GM04504 (cell line): Measurements from ENCODE around the gene CCNC.
"Not testable (repeated sequence)": the region's sequence is repeated elsewhere in the genome, so short reads cannot be mapped to it uniquely, and the experiment has no call there.

Source experiments
- DNase-seq: peaks from one replicate; pipeline ENCODE4 v3.0.0-alpha.2; 2012; ENCODE audit warnings: low read depth

Gene CCNC

GRCh38 chr6:99602520-99603420 is 34.3 kb upstream of the CCNC start:
- DNase-seq = no peak

DNA sequence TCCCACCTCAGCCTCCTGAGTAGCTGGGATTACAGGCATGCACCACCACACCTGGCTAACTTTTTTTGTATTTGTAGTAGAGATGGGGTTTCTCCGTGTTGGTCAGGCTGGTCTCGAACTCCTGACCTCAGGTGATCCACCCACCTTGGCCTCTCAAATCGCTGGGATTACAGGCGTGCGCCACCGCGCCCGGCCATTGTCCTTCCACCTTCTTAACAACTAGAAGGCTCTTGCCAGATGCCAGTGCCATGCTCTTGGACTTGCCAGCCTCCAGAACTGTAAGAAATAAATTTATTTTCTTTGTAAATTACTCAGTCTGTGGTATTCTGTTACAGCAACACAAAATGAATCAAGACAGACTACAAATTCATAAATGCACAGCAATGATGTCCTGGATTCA is 26.2 kb upstream of the CCNC start:
- not testable (repeated sequence) for DNase-seq

GRCh38 chr6:99592900-99593299 is 24.4 kb upstream of the CCNC start:
- peak; percentile 66 for DNase-seq

DNA sequence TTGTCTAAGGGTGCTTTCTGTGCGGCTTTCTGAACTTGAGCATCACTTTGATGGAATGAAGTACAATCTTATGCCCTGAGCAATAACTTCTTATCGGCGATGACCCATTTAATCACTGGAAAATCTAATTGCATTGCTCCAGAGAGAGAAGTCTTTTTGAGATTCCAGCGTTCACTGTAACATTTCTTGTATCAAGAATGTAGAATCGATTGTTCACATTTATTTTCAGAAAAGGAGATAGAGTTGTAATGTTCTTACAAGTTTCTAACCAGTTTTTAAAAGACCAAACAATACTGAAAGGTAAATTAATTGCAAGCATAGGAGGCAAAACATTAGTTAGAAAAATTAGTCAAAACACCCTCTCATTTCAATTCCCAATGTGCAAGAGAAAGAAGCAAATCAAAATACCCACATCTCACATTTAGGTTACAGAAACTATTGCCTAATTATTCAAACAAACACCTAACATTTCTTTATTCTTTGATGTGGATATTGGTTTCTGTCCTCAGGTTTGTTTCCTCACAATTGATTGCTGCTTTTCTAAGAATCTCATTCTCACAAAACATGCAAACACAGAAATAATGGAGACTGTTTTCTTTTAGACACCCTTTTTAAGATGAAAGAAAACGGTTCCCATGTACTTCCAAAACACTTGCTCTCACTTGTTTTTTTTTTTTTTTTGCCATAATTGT is 23.4 kb upstream of the CCNC start:
- DNase-seq = no peak

GRCh38 chr6:99590728-99591672 is 22.5 kb upstream of the CCNC start:
- DNase-seq = no peak

- no peak for DNase-seq
Observed at GRCh38 chr6:99589907-99590493, 21.5 kb upstream of the CCNC start.

- DNase-seq = no peak
Observed at GRCh38 chr6:99589290-99589672, 20.8 kb upstream of the CCNC start.

GRCh38 chr6:99588618-99589289 is 20.3 kb upstream of the CCNC start:
- DNase-seq = peak; percentile 55

GRCh38 chr6:99587792-99588191 is 19.3 kb upstream of the CCNC start:
- DNase-seq = no peak

DNA sequence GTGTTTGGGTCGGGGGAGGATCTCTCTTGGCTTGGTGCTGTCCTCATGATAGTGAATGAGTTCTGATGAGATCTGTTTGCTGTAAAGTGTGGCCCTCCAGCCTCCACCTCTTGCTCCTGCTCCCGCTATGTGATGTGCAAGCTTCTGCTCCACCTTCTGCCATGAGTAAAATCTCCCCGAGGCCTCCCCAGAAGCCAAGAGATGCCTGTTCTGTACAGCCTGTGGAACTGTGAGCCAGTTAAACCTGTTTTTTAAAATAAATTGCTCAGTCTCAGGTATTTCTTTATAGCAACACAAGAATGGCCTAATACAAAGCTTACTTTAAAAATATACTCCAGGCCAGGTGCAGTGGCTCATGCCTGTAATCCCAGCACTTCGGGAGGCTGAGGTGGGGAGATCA is 11.3 kb upstream of the CCNC start:
- no peak for DNase-seq

- no peak for DNase-seq
Observed at GRCh38 chr6:99575544-99576227, 7.2 kb upstream of the CCNC start.

DNA sequence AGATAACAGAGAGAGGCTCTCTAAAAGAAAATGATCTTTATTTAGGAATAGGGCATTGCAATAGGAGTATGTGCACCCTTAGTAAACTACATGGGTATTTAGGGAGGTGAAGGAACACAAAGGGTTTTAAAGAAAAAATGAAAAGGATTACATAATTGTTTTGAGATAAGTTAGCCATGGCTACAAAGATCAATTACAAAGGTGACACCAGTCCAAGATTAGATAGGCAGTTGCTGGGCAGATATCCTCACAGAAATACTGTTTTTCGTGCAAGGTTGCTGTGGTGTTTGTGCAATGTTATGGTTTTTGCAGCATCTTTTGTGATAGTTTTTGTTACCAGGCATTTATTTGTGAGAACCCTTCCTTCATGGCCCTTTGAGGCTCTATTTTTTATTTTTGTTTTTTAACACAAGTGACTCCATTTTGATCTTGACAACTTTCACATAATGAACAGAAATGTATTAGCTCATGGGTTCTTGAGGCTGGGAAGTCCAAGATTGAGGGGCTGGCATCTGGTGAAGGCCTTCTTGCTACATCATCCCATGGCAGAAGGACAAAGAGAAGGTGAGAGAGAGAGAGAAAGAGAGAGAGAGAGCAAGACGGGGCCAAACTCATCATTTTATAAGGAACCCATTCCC is 5.6 kb upstream of the CCNC start:
- no peak for DNase-seq

- DNase-seq = no peak
Observed at GRCh38 chr6:99563056-99563723, 5.3 kb downstream of the CCNC start.

DNA sequence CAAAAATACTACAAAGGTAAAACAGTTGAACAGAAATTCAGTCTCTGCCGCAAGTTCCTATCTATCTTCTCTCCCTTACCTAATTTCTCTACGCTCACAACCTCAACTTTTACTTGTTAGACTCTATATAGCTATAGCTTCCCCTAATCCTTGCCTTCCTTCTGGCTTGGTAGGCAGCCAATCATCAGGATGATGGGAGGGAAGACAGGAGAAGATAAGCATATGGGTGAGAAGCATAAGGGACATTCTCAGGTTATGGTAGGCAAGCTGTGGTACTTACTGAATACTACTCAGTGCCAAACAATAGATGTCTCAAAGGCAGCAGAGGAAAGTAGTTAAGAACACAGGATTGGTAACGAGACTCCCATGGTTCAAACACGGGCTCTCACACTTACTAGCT is 7.8 kb downstream of the CCNC start:
- no peak for DNase-seq

DNA sequence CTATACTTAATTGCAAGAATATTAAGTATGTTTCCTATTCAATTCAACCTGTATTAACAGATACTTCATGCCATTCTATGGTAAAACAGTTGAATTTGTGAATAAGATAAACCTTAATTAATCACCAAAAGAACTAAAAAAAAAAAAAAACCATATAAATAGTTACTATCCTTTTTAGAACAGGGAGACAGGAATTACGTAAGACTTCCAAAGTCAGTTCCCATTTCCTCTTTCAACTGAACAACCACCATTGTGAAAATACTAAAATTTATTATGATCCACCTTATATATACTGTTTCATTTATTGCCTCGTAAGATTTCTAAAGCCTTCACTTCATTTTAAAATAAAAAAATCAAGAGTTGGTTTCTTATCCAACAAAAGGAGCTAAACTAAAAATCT is 9.4 kb downstream of the CCNC start:
- DNase-seq = no peak

GRCh38 chr6:99553888-99554287 is 14.6 kb downstream of the CCNC start:
- DNase-seq = no peak

GRCh38 chr6:99550046-99550748 is 18.3 kb downstream of the CCNC start:
- no peak for DNase-seq

DNA sequence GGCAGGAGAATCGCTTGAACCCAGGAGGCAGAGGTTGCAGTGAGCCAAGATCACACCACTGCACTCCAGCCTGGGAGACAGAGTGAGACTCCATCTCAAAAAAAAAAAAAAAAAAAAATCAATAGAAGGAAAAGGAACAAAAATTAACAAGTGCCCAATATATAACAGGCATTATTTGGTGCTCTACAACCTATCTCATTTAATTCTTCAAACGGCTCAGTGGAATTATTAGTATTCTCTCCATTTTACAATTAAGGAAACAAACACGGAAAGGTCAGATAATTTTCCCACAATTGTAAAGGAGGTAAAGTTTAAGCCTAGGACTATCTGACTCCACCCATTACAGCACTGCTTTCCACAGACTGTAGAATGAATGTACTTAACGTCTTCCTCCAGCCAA is 19.8 kb downstream of the CCNC start:
- DNase-seq = no peak

DNA sequence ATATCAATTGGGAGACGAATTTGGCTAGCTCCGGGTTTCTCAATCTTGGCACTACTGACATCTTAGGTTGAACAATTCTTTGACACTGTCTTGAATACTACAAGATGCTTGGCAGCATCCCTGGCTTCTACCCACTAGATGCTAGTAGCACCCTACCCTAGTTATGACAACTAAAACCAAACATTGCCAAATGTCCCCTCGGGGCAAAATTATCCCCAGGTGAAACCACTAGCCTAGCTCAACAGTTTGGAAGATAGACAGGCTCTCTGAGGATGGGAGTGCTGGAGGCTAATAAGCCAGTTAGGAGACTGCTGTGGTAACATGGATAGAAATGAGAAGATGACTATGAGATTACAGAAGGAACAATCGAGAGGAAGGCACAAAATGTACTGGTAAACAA is 20.9 kb downstream of the CCNC start:
- no peak for DNase-seq
